Measurements from ENCODE around the gene PAK5.
"Not testable (repeated sequence)": the region's sequence is repeated elsewhere in the genome, so short reads cannot be mapped to it uniquely, and the experiment has no call there.

The PAK5 gene

DNA sequence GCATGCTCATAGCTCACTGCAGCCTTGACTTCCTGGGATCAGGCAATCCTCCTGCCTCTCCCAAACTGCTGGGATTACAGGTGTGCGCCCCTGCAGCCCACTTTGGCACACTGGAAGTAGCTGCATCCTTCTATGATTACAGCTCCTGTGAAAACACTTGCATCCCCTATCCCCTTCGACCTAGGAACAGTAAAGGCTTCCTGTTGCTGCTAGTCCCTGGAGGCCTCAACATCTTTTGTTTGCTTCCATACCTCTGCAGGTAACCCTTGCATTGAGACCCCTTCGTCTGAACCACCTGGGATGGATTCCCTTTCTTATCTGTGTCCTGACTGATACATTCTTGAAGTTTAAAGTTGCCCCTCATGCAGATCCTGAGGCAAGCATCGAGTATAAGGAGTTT lies 152.4 kb downstream of the PAK5 start:
- FAIRE-seq (no peak), DNase-seq (ENCODE audit: low spot score) (no peak)

DNA sequence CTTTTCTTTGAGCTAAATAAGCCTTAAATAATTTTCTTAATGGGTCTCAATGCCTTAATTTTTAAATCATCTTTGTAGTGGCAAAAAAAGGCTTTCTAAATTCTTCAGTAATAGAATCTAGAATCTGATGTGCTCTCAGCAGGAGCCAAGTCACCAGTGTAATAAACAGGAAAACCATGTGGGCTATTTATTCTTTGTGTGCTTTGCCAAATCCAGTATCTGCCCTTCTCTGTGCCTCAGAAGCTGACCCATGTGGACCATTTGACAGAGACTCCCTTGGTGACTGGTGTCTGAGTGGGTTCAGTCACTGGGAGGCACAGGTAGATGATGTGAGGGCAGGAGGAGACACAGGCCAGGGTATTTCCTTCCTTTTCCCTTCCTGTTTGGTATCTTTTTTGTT lies 152.9 kb downstream of the PAK5 start:
- no peak for FAIRE-seq
- no peak for DNase-seq (ENCODE audit: low spot score)

DNA sequence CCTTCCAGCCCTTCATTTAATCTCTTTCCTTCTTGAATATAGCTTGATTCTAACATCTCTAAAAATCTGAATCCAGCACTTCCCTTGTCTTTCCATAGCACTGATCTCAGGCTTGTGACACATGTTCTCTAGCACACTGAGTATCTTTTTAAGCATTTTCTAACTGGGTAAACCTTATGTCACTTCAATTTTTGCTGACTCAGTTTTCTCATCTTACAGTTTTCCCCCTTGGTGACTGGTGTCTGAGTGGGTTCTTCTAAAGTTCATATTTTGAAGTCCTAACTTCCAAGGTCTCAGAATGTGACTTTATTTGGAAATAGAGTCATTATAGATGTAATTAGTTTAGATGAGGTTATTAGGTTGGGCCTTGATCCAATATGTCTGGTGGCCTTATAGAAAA lies 153.9 kb downstream of the PAK5 start:
- DNase-seq (ENCODE audit: low spot score), result no peak
- FAIRE-seq, result no peak

DNA sequence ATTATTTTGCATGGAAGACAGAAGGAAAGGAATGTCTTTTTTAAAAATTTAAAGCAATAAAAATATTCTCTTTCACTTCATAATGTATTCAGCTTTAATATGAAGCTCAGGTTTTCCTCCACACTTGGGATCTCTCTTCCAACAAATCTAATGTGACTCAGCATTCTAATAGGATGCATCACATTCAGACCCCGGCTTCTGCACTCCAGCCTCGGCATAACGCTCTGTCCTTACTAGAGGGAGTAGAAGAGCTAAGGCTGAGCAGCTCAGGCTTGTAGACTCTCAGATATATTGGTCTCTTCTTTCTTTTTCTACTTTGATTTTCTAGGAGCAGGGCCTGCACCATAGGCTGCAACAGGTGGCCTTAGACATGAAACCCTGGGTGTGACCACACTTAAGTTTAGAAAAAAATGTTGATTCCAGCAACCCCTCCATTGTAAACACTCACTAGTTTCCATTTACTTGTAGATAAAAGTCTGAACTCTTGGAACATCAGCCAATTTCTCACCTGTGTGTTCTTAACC lies 161.7 kb downstream of the PAK5 start:
- DNase-seq (ENCODE audit: low spot score) (no peak), FAIRE-seq (no peak)

DNA sequence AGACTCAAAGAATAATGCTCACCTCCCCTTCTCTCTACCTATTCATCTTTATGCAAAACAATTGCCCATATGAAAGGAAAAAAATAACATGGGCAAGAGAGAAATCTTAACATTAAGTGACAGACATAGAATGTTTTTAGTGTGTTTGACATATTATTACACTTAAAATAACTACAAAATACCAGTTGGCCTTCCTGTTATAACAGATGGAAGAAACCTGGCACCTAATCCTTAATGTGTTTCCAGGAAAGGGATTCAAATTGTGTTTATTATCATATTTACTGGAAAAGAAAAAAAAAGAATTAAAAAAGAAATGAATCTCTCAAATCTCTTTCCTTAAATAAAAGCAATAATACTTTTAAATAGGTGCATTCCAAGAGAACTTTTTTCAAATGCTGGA lies 165.9 kb downstream of the PAK5 start:
- FAIRE-seq (no peak), DNase-seq (ENCODE audit: low spot score) (no peak)

DNA sequence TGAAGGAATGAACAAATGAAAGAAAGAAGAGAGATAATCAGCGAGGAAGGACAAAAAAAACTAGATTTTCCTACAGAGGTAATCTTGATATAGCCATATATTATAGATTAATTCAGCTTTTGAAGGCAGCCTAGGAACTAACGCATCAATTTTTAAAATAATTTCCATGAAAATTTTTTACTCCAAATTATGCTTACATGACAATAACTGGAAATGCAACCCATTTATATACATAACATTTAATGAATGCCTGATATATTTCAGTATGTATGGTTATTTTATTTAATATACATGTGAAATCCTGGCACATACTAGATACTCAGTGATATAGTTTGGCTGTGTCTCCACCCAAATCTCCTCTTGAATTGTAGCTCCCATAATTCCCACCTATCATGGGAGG lies 166.8 kb downstream of the PAK5 start:
- FAIRE-seq (no peak), DNase-seq (ENCODE audit: low spot score) (no peak)

DNA sequence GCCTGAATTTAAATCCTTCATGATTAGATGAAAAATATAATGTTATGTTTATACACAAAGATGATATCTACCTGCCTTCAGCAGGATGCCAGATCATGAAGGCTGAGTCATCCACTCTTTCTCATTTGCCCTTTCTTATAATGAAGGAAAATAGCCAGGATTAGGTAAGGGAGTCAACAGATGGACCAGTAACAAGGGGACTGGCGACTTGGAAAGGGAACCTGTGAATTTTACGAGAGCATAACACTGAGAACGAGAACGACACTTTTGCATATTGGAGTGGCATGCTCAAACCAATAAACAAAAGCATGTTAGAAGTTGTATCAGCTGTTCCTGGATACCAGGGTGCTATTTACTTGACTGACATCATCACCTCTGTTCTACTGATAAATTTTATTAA lies 170.5 kb downstream of the PAK5 start:
- no peak for FAIRE-seq
- no peak for DNase-seq (ENCODE audit: low spot score)

DNA sequence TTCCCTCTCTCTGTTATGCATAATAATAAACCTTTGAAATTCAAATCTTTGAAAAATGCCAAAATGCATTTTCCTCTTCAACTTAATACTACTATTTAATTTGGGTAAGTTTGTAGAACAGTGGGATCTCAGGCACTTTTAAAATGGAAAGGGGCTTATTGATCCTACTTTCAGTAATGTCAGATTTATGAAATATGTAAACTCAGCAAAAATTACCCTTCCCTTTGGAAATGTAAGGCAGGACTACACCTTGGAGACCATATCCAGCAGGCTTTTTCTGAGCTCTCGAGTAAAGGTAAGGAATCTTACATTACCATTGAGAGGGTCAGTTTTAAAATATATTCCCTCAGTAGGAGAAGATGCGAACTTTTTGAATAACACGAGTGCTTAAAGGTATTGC lies 175.5 kb downstream of the PAK5 start:
- DNase-seq (ENCODE audit: low spot score) (no peak), FAIRE-seq (no peak)

DNA sequence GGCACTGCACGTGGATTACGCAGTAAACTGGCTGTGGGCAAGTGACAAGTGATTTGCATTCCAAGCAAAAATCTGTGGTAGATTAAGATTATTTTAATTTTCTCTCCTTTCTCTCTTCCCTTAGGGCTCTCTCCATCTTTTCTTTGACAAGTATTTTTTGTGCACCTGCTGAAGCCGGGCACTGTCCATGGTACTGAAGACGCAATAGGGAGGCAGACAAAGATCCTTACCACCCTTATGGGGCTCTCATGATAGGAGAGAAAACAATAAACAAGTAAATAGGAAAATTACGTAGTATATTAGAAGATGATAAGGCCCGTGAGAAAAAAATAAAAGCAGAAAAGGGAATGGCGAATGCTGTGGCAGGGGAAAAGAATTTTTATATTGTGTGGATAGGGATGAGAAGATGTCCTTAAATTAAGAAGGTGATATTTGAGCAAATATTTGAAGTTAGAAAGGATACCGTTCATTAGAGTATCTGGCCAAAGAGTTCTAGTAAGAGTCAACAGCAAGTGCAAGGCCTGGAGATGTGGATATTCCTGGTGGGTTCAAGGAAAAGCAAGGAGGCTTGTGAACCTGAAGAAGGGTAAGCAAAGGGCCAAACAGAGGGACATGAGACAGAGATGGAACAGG lies 178.5 kb downstream of the PAK5 start:
- DNase-seq (ENCODE audit: low spot score) (no peak), FAIRE-seq (no peak)

DNA sequence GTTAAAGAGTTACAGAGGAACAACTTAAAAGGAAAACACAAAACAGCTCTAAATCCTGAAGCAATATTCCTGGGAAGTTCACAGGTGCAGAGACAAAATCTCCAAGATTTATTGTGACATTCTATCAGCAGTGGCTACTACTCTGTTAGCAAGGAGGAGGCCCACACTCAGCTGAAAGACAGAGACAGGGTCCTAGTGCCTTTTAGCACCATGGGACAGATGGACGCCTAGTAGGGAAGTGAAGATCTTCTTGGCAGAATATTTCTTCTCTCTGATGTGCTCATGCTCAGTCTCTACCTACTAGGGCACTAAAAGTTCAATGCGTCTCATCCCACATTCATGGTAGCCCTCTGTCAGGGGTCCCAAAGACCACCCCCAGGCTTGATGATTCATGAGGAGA lies 191.1 kb downstream of the PAK5 start:
- DNase-seq (ENCODE audit: low spot score), result no peak
- FAIRE-seq, result no peak

DNA sequence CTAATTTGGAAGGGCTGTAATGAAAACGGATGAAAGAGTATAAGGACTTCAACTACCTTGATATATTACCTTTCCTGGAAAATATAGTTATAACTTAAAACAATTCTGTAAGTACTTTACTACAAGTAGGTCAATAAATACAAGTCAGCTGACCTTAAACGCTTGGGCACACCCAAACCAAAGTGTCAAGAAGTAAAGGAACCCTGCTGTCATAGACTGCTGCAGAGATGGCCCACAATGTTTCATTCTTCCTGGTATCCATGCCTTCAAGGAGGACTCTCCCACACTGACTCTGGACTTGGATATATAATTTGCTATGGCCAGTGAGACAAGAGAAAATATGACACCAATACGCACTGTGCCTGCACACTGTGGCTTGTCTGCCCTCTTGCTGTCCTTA lies 192.5 kb downstream of the PAK5 start:
- FAIRE-seq (no peak), DNase-seq (ENCODE audit: low spot score) (no peak)

DNA sequence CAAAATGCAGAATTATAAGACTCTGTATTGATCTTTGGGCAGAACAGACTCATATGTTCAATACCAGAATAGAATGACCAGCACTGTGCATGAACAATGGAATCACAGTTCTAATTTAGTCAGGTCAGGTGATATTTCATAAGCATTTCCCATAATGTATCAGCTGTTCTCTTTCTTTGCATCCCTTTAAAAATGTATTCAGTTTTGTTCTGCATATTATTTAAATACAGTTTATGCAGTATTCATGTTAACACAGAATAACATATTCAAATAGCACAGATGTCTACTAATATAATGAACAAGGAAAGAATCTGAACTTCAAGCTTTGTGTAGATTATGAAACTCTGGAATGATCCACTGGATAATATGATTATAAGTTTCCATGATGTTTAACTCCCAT lies 196.0 kb downstream of the PAK5 start:
- no peak for DNase-seq (ENCODE audit: low spot score)

DNA sequence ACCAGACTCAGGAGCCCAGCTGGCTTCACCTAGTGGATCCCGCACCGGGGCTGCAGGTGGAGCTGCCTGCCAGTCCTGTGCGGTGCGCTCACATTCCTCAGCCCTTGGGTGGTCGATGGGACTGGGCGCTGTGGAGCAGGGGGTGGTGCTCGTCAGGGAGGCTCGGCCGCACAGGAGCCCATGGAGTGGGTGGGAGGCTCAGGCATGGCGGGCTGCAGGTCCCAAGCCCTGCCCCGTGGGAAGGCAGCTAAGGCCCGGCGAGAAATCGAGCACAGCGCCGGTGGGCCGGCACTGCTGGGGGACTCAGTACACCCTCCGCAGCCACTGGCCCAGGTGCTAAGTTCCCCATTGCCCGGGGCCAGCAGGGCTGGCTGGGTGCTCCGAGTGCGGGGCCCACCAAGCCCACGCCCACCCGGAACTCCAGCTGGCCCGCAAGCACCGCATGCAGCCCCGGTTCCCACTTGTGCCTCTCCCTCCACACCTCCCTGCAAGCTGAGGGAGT lies 197.3 kb downstream of the PAK5 start:
- not testable (repeated sequence) for FAIRE-seq; DNase-seq (ENCODE audit: low spot score)

More for the DNA sequence above, 196.0 kb downstream of the PAK5 start:
- no peak for FAIRE-seq

DNA sequence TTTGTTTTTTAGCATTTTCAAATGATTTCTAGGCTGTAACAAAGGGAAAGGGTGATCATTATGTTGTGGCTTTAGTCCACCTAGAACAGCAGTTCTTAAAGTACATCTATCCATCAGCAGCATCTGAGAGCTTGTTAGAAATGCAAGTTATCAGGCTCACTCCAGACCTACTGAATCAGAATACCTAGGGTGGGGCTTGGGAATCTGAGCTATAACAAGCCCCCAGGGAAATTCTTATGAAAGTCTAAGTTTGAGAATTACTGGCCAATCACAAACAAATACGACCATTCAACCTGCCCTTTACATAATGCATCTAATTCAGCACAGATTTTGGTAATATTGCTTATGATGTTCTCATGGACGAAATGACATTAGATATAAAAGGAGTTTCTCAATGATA lies 201.0 kb downstream of the PAK5 start:
- FAIRE-seq, result no peak
- DNase-seq (ENCODE audit: low spot score), result no peak

DNA sequence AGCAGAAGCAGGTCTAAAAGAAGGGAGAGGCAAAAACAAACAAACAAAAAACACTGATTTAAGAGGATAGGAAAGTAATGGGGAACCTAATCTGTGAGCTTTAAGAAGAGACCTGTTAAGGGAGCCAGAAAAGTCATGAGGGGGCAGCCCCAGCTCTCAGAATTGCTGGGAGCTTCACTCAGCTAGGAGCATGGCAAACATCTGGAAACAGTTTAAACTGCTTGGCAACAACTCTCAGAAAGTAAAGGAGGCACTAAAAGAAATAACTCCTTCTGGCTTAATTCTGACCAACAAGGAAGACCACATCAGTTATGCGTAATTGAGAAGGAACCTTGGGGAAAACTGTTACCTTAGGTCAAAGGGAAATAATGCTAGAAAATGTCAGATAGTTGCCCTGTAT lies 203.1 kb downstream of the PAK5 start:
- no peak for FAIRE-seq
- no peak for DNase-seq (ENCODE audit: low spot score)

DNA sequence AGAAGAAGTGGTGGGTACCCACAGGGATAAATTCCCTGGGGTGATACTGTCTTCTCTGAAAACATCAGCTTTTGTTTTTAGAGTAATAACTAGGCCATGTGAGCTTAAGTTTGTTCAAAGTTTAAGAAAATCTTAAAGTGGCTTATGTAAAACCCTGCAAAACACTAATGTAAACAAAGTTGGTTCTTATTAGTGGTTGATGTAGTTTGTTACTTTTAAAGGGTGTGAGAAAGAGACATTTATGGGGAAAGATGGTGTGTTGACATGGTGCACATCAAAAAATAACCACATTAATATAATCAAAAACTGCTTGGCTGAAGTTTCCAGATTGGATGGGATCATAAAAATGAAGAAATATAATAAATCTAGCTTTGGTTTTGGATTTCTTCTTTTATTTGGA lies 204.5 kb downstream of the PAK5 start:
- DNase-seq (ENCODE audit: low spot score) (no peak), FAIRE-seq (no peak)

DNA sequence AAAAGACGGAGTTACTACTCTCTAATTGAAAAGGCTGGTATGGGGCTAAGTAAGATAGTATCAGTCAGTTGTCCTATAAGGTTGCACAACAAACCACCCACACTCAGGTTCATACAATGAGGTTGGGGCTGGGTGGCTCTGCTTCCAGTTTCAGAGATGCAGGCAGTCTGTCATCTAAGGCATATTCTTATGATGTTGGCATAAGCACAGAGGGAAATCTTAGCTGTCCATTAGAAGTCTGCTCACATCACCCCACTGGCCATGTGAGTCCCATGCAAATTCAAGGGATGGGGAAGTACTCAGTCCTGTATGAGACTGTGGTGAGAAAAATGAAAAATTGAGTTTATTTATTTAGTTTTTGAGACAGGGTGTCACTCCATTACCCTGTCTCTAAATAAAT lies 205.9 kb downstream of the PAK5 start:
- FAIRE-seq, result no peak
- DNase-seq (ENCODE audit: low spot score), result no peak

DNA sequence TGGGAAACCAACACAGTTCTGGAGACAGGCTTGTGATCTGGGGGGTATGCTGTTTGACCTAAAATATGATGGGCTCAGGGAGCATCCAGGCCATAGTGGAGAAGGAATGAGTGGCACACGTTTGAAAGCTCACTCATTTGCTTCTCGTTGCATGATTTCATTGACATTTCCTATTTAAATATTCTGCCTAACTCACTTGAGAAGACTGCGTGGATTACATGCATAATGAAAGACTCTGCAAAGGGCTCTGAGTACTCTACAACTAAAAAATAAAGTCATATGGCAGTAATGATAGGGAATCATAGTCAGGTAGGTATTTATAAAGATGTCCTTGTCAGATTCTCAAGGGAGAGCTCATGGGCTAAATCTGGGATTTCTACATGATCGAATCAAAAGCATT lies 206.6 kb downstream of the PAK5 start:
- FAIRE-seq (no peak), DNase-seq (ENCODE audit: low spot score) (no peak)

DNA sequence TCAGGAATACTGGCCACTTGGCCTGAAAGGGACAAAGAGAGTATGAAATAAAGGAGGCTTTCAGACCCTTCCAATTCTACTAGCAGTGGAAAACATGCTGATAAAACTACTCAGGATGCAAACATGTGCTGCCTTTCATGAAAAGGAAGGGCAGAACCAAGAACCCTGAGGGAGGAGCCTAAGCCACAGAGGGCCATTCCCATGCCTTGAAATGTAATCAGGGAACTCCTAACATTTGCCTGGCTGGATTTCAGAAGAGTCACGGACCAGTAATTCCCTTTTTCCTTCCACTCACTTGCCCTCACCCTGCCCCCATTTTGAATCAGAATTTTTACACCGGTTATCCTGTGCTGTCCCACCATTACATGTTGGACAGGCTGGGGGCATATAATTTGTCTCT lies 208.3 kb downstream of the PAK5 start:
- no peak for FAIRE-seq
- no peak for DNase-seq (ENCODE audit: low spot score)

DNA sequence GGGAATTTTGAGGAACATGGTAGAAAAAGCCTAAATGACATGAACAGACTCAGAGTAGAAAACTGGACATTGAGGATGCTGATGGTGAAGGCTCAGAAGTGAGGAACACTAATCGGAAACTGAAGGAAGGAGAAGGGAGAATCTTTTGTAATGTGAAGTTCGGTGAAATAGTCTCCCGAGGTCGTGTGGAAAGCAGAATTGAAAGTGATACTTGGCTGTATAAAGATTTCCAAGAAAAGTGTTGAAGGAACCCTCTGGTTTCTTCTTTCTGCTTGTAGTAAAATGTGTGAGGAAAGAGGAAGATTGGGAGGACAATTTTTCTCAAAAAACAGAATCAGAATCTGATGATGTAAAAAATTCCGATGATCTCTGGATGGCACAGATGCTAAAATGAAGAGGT lies 209.0 kb downstream of the PAK5 start:
- DNase-seq (ENCODE audit: low spot score) (no peak), FAIRE-seq (no peak)

DNA sequence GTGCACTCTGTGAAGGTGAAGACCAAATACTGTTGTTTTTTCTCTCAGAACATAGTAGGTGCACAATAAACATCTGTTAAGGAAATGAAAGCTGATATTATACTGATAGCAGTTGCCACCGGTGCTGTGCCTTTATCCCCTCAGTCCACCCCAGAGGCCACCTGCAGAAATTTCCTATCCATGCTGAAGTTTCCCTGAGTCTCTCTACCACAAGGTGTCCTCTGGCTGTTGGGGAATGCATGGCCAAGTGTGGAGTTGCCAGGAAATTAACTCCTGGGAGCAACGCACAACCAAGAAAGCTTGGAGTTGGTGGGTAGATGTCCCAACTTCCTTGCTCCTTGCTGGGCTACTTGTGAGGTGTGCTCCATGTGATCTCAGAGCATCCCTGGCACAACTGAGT lies 210.3 kb downstream of the PAK5 start:
- FAIRE-seq, result no peak

DNA sequence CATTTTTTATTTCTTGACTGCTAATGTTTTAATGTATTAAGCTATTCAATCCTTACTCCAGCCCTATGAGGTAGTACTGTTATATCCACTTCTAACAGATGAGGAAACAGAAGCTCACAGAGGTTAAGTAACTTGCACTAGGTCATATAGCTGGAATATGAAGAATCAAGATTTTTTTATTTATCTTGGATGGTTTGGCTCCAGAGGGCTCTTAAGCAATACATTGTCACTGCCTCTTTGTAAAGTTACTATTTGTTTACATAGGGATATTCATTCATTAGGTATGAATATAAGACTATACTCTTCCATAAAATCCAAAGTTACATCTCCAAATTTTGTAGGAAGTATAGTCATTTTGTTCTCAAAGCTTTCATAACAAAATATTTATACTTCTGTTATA lies 210.7 kb downstream of the PAK5 start:
- FAIRE-seq, result no peak

More for the DNA sequence above, 210.3 kb downstream of the PAK5 start:
- no peak for DNase-seq (ENCODE audit: low spot score)

DNA sequence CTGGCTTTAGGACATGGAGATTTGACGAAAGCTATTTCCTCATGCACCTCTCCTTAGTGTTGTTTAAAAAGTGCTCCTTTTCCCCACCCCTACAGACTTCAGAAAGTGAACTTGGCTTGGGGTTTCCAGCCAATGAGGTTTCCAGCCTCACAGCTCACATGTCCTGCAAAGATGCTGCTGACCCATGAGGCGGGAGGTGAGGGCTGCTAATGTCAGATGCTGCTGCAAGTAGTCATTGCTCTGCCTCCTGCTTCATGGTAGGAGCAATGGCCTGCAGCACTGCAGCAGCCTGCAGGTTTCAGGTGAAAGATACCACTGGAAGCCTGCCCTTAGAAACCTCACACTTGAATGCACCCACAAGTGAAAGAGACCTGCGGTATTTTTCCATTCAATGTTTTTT lies 211.7 kb downstream of the PAK5 start:
- DNase-seq (ENCODE audit: low spot score) (no peak), FAIRE-seq (no peak)

More for the DNA sequence above, 210.7 kb downstream of the PAK5 start:
- DNase-seq (ENCODE audit: low spot score), result no peak

DNA sequence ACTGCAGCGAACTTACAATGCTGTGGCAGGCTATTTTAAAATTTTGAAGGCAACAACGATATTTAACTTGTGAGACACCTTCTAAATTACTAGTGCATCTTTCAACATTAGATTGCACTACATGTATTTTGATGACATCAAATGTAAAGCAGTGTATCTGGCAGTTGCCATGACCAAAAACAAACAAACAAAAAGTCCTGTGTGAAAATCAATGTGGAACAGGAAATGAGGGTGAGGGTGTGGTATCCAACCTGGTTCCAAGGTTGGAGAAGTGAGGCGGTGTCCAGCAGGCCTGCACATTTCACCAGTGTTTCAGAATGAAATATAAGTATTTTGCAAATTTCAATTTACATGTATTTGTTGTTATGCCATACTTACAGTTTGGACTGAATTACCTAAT lies 212.5 kb downstream of the PAK5 start:
- no peak for FAIRE-seq
- DNase-seq (ENCODE audit: low spot score), result no peak

All from RCC 7860 (cell line).